ENCODE data around the gene LINS1.

DNA sequence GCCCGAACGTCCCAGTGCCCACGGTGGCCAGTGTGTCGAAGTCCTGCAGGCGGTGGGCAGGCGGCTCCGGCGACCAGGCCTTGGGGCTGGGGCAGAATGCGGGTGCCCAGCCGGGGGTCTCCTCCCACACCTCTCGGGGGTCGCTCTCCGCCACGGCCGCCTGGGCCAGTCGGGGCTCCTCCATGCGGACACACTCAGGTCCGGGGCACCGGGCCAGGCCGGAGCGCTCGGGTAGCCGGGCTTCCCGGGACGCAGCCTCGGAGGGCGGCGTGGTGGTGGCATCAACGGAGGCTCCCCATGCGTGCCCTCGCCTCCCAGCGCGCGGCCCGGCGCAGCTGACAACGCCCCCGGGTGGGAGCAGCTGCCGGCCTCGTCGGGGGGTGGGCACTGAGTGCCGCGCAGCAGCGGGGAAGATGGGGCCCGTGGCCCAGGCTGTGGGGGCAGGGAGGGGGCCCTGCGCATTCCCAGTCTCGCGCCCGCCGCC lies 43.2 kb downstream of the LINS1 start:
- TF ChIP-seq POLR2A (IDR thresholded peaks at IDR 0.05; ENCODE audit: low read depth, low read length), result no peak
- no peak for TF ChIP-seq JUN (IDR thresholded peaks at IDR 0.05; ENCODE audit: borderline replicate concordance, insufficient read depth, insufficient read length, low read depth)
- TF ChIP-seq, protein P1, sequence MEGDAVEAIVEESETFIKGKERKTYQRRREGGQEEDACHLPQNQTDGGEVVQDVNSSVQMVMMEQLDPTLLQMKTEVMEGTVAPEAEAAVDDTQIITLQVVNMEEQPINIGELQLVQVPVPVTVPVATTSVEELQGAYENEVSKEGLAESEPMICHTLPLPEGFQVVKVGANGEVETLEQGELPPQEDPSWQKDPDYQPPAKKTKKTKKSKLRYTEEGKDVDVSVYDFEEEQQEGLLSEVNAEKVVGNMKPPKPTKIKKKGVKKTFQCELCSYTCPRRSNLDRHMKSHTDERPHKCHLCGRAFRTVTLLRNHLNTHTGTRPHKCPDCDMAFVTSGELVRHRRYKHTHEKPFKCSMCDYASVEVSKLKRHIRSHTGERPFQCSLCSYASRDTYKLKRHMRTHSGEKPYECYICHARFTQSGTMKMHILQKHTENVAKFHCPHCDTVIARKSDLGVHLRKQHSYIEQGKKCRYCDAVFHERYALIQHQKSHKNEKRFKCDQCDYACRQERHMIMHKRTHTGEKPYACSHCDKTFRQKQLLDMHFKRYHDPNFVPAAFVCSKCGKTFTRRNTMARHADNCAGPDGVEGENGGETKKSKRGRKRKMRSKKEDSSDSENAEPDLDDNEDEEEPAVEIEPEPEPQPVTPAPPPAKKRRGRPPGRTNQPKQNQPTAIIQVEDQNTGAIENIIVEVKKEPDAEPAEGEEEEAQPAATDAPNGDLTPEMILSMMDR (IDR thresholded peaks at IDR 0.05; ENCODE audit: extremely low read depth in 1 of 2, insufficient read depth in 1 of 2, low read depth in 1 of 2, low read length in 2 of 2), result no peak
- TF ChIP-seq MYC (IDR thresholded peaks at IDR 0.05; ENCODE audit: low read depth, low read length), result no peak

Data from endothelial cell of umbilical vein (primary cell).